ENCODE data around the gene KAT2A.

Gene KAT2A

DNA sequence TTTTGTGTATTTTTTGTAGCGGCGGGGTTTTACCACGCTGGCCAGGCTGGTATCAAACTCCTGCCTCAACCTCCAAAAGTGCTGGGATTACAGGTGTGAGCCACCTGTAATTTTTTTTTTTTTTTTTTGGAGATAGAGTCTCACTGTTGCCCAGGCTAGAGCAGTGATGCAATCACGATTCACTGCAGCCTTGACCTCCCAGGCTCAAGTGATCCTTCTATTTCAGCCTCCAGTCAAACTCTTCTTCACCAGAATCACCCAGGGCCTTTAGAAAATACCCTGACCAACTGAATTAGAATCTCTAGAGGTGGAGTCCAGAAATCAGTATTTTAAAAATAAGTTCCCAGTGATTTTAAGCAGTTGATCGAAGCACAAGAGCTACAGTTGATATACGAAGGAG lies 14.0 kb upstream of the KAT2A start:
- DNase-seq: no peak

DNA sequence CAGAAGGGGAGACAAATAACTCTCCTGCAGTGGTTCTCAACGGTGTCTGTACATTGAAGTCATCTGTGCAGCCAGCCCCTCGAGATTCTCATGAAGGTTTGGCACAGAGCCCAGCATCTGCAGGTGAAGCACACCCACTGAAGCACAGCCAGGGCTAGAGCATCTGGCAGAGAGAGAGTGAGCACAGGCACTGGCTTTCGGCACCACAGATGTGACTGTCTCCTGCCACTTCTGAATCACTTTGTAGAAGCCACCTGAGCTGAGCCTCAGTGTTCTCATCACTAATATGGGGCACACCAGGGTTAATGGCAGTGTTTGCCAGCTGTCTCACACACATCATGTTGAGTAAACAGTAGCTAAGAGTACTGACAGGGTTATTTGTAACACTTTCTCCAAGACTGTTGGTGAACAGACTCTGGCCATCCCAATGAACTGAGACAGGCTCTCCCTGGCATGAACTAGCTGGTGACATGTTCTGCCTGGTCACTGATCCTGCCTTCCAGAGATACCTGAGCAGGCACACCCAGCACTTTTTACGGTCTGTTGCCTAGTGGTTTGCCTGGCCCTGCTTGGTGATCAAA lies 12.4 kb upstream of the KAT2A start:
- peak in 1 of 2 experiments; percentile 45 for DNase-seq

DNA sequence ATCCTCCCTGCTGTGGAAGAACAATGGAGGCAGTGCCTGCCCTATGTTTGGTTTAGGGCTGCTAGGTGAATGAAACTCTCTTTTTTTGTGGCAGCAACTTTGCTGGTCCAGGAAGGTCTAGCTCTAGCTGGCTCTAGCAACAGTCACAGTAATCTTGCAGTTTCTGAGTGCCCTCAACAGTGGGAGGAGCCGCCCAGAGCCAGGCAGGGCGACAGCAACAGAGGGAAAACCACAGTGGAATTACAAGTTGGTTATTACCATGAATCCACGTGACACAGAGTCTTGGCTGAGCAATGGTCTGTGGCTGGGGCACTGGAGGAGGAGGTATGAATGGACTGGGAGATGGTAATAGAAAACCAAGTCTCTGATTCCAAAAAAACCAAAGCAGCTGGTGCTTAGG lies 11.8 kb upstream of the KAT2A start:
- DNase-seq: peak in 1 of 2 experiments; percentile 17

DNA sequence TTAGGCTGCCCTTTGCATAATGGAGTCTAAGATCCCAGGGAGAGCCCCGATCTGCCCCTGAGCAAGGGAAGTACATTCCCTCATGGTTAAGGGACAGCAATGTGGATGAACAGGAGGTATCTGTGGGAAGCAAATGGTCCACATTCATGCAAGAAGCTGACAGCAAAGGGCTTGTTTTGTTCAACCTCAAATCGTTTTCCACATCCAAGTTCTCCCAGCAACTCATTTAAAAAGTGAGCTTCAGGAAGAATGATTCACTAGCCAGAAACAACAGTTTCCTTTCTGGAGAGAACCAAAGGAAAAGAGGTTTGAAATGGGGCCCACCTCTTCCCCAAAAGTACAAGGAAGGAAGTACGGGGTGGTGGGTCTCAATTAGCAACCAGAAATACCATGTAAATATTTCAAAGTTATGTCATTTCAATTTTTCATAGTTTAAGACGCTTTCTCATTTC lies 10.8 kb upstream of the KAT2A start:
- no peak for DNase-seq

DNA sequence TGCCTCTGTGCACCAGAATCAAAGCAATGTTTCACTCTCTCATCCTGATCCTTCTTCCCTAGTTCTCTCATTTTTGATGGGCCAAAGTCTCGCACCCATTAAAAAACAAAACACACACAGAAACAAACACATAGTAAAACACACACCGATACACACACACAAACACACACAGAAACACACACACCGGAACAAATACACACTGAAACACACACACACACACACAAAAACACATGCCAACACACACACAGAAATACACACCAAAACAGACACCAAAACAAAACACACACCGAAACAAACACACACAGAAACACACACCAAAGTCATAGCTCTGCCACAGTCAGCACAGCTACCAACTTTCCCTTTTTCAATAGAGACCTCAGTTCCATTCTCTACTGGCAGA lies 10.1 kb upstream of the KAT2A start:
- DNase-seq: no peak

DNA sequence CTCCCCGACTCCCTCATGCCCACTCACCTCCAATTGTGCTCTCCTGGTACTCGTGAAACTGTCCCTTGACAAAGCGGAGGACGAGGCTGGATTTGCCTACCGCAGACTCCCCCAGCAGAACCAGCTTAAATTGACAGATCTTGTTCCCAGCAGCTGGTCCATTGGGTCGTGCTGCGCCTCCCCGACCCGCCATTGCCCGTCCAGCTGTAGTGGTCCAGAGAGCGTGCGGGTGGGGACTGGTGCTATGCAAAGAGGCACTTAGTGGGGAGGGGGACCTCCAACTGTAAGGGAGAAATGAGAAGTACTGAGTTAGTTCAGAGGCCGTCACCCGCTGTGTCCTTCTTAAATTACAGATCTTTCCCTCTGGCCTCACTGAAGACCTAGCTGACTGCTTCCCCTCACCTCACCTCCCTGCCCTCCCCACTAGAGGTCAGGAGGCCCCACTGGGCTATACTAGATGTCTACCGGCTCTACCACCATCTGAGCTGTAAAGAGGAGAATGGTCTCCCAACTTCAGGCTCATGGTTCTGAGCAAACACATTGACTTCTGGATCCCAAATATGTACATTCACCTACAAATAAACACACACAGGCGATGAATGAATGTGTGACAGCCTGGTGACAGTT lies 9.3 kb upstream of the KAT2A start:
- no peak for DNase-seq

DNA sequence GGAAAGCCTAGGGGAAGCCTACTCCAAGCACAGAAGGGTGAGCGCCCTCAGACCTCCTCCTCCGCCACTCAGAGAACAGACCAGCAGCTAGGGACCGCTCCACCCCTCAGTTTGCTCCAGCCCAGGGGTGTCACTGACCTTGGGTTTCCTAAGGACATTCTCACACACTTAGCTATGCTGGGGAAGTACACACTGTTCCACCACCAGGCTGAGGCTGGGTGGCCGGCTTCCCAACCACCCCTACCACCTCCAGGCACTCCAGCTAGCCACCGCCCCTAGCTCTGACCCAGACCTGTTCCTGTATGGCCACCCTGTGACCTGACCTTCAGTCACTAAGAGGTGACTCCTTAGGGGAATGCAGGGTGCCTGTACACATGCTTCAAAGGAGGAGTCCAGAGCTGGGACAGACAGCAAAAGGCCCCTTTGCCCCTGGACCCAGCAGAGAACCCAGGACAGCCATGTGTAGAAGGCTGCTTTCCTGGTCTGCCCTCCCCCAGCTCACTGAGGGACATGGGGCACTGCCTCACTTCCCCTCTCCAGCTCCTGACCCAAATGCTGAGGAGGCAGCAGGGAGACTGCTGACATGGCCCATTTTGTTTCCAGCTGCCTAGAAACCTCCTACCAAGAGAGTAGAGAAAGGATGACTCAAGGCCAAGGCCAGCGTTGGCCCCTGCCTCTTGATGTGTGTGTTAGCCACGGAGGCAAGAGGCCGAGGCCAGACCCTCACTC lies 8.1 kb upstream of the KAT2A start:
- no peak for DNase-seq

DNA sequence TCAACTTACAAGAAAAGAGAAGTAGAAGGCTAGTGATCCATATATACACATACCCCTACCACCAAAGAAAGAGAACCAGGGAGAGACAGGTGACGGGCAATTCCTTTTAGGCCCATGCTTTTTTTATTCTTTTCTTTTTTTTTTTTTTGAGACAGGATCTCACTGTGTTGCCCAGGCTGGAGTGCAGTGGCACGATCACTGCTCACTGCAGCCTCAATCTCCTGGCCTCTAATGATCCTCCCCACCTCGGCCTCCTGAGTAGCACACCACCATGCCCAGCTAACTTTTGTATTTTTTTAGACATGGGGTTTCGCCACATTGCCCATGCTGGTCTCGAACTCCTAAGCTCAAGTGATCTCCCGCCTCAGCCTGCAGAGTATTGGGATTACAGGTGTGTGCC lies 6.2 kb upstream of the KAT2A start:
- no peak for DNase-seq

DNA sequence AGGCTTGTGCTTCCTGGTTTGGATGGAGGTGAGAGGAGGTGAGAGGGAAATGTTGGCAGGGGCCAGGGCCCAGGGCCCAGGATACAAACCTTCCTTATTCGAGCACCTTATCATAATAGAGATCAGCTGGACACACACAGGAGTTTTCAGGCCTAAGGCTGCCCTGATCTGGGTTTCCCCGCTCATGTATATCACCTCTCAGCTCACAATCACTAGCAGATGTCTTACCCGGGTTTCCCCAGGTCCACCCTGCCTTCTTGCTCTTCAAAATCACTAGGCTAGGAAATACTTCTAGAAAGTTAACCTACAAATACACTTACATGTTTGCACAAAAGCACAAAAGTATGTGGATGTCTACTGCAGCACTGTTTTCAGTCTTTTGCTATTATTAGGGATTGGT lies 5.7 kb upstream of the KAT2A start:
- no peak for DNase-seq

DNA sequence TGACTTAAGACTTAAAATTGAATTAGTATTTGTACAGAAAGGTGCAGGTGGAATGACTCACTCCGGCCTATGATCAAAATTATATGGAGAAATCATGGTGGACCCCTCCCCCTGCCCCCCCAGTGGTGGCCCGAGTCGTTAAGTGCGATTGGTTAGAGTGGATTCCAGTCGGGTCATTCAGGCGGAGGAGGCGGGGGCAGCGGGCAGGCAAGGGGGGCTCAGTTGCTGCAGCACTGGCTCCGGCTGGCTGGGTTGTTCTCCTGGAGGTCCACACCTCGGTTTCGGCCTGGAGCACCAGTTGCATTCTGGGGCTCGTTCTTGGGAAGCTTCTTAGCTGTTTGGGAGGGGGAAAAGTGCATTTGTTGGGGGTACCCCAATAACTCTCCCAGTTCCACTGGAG lies 4.4 kb upstream of the KAT2A start:
- no peak for DNase-seq

DNA sequence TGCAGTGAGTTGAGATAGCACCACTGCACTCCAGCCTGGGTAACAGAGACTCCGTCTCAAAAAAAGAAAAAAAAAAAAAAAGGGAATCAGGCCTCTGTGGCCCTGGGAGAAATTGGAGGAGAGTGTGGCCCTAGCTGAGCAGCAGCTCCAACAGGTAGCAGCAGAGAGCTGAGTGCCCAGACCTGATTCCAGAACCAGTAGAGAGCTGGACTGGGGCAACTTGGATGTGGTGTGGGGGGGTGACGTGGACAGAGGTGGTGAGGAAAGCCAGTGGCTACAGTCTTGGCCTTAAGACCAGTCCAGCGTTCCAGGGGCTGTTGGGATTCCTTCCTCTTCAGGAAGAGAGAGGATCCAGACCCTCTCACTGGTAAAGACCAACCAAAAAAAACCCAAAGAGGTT lies 3.1 kb upstream of the KAT2A start:
- DNase-seq: no peak

DNA sequence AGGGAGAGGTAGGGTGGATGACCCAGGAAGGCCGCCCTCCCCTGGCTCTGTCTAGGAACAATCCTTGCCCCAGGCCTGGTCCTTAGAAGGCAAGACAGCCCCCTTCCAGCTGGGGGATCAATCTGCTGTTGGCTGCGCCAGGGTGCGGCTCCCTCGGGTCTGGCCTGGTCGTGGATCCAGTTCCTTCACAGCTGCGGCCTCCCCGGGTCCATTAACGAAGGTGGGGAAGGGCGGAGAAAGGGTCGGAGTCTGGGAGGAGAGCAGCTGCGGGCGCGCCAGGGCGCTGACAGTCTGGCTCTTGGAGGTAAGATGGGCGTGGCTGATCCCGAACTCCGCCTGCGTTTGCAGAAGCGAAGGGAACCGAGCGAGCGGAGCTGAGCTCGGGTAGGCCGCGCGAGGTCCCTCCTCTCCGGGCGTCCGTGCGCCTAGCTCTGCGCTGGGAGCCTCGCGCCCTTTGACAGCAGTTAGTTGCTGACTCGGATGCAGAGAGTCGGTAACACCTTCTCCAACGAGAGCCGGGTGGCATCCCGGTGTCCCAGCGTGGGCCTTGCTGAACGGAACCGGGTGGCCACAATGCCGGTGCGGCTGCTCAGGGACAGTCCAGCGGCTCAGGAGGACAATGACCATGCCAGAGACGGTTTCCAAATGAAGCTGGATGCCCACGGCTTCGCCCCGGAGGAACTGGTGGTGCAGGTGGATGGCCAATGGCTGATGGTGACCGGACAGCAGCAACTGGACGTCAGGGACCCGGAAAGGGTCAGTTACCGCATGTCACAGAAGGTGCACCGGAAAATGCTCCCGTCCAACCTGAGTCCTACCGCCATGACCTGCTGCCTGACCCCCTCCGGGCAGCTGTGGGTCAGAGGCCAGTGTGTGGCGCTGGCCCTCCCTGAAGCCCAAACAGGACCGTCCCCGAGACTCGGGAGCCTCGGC lies 1.5 kb upstream of the KAT2A start, which contains the start of gene HSPB9:
TSS of gene HSPB9 (plus strand) at position 434 of the 933 bp plus-strand sequence. CDS start at position 481, 47 bp downstream.
- no peak for DNase-seq

DNA sequence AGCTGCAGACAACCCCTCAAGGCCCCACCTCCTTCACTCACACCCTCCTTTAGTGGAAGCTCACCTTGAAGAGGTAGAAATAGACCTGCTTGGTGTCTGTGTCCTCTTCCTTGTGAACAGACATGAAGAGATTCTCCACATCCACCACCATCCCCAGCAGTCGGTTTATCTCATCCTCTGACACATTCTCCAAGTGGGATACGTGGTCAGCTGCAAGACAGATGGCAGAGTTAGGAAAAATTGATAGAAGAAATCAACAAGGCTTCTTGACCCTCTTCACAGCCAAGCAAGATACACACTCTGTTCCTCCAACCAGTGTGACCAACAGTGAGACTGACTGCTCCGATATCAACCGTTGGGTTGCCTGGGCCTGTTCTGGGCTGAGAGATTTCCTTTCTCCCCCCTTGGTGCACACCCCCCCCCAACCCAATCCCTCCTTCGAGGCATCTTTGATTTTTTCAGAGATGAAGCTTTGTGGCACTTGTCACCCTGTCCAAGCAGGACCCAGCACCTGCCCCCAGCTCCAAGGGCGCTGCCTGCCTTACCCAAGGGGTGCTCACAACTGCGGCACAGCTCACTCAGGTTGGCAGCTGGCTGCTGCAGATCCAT lies 902 bp downstream of the KAT2A start:
- DNase-seq: no peak

DNA sequence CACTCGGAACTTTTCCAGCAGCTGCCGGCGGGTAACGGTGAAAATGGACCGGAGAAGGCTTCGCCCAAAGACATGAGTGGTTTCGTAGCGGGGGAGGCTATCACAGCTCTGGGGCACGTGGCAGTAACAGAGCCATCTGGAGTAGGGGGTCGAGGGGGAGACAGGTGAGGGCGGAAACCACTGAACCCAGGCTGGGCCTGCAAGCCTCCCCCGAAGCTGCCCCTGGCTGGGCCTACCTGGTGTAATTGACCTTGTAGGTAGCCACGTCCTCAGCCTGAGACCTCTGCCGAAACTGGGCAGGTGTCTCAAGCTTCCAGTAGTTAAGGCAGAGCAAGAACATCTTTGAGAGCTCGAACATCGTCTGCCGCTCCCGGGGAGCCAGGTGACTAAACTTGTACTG lies 1.9 kb downstream of the KAT2A start:
- DNase-seq: no peak

DNA sequence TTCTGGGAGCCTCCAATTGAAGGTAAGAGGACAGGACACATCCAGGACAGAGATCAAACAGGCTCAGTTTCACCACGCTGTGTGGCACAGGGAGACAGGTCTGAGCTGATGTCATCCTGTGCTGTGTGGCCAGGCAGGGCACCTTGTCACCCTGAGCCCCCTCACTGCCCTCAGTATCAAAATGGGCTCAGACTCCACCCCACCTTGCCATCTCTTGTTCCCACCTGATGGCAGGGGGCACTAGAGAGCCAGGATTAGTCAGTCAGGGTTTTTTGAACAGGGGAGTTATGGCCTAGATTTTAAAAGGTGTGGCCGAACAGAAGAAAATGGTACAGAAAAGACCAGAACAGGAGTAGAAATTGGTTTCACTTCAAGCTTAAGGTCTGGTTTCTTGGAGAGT lies 2.6 kb downstream of the KAT2A start:
- peak in 1 of 2 experiments; percentile 37 for DNase-seq

DNA sequence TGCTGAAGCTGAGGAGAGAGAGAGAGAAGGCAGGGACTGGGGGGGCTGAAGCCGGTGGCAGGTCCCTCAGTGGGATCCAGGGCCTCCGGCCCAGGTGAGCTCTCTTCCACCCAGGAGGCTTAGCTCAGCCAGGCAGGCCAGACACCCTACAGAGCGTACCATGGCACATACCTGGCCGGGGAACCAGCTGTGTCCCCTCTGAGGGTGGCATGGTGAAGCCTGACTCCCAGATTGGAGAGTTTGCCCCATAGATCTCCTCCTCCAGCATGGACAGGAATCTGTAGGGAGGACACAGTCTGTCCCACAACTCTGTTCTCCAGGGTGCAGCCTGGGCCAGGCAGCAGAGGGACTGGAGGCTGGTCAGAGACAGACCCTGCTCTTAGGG lies 3.0 kb downstream of the KAT2A start:
- no peak for DNase-seq

DNA sequence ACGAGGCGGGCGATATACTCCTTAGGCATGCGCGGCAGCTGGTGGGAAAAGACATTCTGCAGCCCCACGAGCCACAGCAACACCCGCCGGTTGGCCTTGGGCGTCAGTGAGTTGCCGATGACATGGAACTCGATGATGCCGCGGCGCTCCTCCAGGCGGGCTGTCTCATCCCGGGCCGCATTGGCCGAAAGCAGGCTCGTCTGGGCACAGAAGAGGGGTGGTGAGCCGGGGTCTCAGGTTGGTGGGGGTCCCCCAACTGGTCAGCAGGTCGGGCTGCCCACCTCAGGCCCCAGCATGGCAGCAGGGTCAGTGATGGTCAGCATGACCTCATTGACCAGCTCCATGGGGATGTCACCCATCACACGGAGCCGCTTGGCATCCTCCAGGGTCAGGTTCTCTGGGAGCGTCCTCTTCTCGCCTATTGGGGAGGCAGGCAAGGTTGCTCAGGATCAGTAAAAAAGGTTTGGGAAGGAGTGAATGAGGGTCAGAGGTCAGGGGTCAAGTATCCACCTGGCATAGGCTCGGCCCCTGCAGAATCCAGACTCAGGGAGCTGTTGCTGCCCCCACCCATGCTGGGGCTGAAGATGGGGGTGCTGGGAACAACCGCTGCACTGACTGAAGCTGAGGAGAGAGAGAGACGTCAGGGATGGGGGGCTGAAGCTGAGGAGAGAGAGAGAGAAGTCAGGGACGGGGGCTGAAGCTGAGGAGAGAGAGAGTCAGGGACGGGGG lies 3.6 kb downstream of the KAT2A start:
- no peak for DNase-seq

DNA sequence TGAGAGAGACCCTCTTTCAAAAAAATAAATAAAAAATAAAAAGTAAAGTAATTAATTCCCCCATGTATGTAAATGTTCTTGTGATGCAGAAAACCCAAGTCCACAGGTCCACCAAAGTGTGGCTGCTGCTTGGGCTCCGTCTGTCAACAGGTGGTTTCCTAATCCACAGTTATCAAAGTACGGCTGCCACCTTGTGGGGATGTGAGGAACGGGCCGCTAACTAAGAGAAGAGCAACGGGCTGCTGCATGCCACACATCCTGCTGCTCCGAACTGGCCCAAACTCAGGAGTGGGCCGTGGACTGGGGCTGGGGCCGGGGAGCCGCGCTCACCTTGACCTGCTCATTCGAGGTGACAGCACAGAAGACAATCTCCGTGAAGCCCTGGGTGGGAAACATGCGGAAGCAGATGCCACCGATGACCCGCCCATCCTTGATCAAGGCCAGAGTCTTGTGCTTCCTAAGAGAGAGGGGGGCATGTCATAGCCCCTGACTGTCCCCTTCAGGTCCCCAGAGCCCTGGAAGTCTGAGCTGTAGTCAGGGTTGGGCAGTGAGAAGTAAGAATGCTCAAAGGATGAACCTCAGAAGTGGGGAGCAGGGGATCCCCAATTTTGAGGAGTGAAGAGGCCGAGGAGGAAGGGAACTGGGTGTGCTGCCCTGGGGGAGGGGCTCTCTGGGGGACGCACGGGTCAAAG lies 4.3 kb downstream of the KAT2A start:
- peak; percentile 69 to 79 for DNase-seq

DNA sequence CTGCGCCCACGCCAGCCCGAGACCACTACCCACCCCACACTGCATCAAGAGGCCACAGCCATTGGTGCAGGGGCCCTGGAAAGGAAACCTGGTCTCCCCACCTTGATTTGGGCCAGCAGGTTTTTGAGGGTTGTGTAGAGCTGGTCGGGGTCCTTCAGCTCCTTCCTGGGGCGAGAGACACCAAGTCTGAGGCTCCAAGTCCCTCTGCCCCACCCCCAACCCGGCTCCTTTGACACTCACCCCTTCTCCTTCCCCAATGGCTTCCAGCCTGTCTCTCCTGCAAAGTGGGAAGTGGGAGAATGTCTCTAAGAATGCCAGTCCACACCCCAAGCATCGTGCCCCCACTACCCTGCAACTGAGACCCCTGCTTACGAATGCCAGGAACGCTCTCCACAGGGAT lies 7.0 kb downstream of the KAT2A start:
- DNase-seq: no peak

DNA sequence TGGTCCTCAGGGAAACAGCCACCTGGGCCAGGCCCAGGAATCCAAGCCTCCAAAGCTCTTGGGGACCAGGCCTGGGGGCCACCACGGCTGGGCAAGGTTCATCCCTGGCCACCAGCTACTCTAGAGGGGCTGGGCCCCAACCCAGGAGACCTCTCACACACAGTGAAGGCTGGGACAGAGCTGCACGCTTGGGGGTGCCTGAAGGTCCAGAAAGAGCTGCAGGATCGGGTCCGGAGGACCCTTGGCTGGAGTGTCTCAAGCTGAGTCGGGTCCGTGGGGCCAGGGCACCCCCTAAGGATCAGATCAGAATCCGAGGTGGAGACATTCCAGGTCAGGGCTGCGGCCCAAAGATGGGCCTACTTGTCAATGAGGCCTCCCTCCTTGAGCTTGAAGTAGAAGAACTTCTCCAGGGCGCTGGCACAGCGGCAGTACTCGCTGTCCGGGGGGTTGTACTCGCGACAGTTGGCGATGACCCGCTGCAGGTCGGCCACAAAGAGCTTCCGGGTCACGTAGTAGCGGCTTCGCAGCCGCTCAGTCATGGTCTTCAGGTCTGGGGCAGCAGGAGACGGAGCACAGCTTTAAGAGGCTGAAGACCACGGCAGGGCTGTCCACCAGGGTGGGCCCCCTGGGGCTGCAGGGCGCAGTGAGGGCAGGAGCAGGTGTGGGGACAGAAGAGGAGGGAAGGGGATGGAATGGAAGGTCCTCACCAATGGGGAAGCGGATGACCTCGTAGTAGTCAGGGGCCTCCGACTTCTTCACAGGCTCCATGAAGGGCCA lies 7.7 kb downstream of the KAT2A start:
- DNase-seq: no peak
